ENCODE measurements around the gene IQCB1. TPM values are rescaled to one million over a fixed set of nuclear protein-coding genes. Genes with fewer than 3 reads are reported as not detected.

Gene IQCB1, protein sequence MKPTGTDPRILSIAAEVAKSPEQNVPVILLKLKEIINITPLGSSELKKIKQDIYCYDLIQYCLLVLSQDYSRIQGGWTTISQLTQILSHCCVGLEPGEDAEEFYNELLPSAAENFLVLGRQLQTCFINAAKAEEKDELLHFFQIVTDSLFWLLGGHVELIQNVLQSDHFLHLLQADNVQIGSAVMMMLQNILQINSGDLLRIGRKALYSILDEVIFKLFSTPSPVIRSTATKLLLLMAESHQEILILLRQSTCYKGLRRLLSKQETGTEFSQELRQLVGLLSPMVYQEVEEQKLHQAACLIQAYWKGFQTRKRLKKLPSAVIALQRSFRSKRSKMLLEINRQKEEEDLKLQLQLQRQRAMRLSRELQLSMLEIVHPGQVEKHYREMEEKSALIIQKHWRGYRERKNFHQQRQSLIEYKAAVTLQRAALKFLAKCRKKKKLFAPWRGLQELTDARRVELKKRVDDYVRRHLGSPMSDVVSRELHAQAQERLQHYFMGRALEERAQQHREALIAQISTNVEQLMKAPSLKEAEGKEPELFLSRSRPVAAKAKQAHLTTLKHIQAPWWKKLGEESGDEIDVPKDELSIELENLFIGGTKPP
- 10 to 100 TPM; 45.4 to 51.6 TPM for total RNA-seq

DNA sequence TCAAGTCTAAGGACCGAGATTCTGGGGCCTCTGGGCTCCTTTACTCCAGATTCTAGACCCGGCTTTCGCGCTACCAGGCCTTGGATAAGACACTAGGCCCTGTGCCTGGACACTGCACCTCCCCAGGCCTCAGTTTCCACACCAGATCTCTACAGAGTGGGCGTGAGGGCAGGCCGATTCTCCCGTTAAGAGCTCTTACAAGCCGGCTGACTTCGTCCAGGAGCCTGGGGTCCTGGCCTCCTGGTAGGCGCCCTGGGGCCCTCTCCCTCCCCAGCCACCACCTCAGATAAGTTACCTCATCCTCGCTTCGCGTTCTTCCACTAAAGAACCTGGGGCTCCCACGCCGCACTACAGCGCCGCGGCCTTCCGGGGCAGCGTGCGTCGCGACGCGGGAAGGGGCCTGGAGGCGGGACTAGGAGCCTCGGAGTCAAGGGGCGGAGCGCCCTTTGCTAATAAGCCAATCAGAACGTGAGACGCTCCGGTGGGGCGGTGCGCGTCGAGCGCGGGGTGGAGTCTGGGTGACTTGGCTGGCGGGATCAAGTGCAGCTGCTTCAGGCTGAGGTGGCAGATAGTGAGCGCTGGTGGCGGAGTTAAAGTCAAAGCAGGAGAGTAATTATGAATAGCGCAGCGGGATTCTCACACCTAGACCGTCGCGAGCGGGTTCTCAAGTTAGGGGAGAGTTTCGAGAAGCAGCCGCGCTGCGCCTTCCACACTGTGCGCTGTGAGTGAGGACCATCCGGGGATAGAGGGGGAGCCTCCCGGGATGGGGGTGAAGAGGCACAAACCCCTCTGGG lies at the start of gene IQCB1, which contains the start of gene EAF2:
TSS of gene IQCB1 (minus strand) at position 390 of the 794 bp plus-strand sequence. CDS start 6,100 bp downstream, outside the sequence.
TSS of gene EAF2 (plus strand) at position 539 of the 794 bp plus-strand sequence. CDS start at position 616, 77 bp downstream.
- Mint-ChIP-seq H3K4me1 (ENCODE audit: low read depth) (peaks cover 45% of the 10 kb centered on the region), H3K27me3 (no peaks in the 10 kb centered on the region), H3K9me3 (no peaks in the 10 kb centered on the region), H3K27ac (peak within 1 kb of the TSS; percentile 89), H3K36me3 (ENCODE audit: low read depth) (peaks cover 36% of the 10 kb centered on the region), H3K4me3 (peak within 1 kb of the TSS; percentile 85)
- TF ChIP-seq, protein P1, sequence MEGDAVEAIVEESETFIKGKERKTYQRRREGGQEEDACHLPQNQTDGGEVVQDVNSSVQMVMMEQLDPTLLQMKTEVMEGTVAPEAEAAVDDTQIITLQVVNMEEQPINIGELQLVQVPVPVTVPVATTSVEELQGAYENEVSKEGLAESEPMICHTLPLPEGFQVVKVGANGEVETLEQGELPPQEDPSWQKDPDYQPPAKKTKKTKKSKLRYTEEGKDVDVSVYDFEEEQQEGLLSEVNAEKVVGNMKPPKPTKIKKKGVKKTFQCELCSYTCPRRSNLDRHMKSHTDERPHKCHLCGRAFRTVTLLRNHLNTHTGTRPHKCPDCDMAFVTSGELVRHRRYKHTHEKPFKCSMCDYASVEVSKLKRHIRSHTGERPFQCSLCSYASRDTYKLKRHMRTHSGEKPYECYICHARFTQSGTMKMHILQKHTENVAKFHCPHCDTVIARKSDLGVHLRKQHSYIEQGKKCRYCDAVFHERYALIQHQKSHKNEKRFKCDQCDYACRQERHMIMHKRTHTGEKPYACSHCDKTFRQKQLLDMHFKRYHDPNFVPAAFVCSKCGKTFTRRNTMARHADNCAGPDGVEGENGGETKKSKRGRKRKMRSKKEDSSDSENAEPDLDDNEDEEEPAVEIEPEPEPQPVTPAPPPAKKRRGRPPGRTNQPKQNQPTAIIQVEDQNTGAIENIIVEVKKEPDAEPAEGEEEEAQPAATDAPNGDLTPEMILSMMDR (IDR thresholded peaks at IDR 0.05), result no peak
- CTCF ChIA-PET, result interaction anchor here (0.6 kb wide), 1 partner anchor 26 kb away, joined by 3 read pairs; no protein-coding TSS in a partner anchor
- DNase-seq, result peak; percentile 97
- intact Hi-C loops (cut with micrococcal nuclease), result loop anchor here (2.0 to 5.0 kb wide), 2 partner anchors 262 to 288 kb away; no protein-coding TSS in a partner anchor
- POLR2A ChIA-PET, result interaction anchor here (0.6 to 1.3 kb wide), 7 partner anchors 12 to 436 kb away, joined by 3 to 5 read pairs (median 3); partner anchors contain the start of gene POLQ
- ATAC-seq, result peak; percentile 99

DNA sequence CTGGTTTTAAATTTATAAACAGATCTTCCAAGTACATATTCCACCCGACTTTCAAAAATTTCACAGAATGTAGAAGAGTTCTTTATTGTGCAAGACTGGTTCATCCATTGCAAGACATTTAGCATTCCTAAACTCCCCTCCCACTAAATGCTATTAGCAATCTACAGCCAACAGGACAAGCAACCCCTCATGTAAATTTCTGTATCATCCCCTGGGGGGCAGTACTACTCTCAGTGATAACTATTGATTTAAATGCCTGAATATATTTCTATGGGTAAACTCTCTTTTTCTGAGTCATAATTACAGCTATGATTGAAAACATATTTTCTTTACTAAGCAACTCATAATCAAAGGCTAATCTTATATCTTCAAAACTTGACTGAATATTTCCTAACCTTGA lies 48.6 kb upstream of the IQCB1 start:
- DNase-seq, result peak; percentile 5
- no peak overlapping the region for H3K27ac Mint-ChIP-seq
- no peak overlapping the region for H3K4me3 Mint-ChIP-seq
- ChIA-PET CTCF (interaction anchor here (1.1 kb wide), 1 partner anchor 38 kb away, joined by 3 read pairs; no protein-coding TSS in a partner anchor), POLR2A (no interaction called here)
- no peaks in the 10 kb centered on the region for H3K27me3 Mint-ChIP-seq
- intact Hi-C loops (cut with micrococcal nuclease), result loop anchor here (10.0 kb wide), 1 partner anchor 211 kb away; no protein-coding TSS in a partner anchor
- peaks cover 2% of the 10 kb centered on the region for H3K36me3 Mint-ChIP-seq (ENCODE audit: low read depth)
- H3K4me1 Mint-ChIP-seq (ENCODE audit: low read depth), result no peaks in the 10 kb centered on the region
- TF ChIP-seq, protein P1 (IDR thresholded peaks at IDR 0.05), result peak; percentile 48
- no peaks in the 10 kb centered on the region for H3K9me3 Mint-ChIP-seq
- ATAC-seq, result no peak

DNA sequence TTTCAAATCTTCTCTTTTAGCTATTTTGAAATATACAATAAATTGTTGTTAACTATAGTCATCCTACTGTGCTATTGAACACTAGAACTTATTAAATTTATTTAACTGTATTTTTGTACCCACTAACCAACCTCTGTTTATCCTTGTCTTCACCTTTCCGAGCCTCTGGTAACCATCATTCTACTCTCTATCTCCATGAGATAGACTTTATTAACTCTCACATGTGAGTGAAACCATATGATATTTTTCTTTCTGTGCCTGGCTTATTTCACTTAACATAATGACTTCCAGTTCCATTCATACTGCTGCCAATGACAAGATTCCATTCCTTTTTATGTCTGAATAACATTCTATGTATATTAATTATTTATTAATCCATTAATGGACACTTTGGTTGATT lies 43.6 kb upstream of the IQCB1 start:
- CTCF ChIA-PET, result no interaction called here
- H3K27ac Mint-ChIP-seq, result no peak overlapping the region

DNA sequence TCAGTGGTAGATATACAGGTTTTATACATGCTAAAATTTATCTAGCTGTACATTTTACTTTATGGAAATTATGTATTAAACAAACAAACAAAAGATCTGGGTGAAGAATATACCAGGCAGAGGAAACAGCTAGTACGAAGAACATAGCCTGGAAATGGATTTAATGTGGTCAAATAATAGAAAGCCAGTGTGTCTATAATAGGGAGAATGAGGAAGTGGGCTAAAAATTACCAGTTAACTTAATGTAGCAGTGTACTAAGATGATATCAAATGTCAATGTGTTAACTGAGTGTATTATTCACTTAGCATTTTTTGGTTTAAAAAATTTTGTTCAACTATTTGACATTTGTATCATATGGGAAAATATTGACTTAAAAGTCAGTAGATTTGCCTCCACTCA lies 36.6 kb upstream of the IQCB1 start:
- H3K9me3 Mint-ChIP-seq, result no peaks in the 10 kb centered on the region
- no peak overlapping the region for H3K4me3 Mint-ChIP-seq
- peaks cover 6% of the 10 kb centered on the region for H3K4me1 Mint-ChIP-seq (ENCODE audit: low read depth)

More for the DNA sequence above, 43.6 kb upstream of the IQCB1 start:
- Mint-ChIP-seq H3K4me1 (ENCODE audit: low read depth) (no peaks in the 10 kb centered on the region), H3K27me3 (no peaks in the 10 kb centered on the region), H3K4me3 (no peak overlapping the region), H3K36me3 (ENCODE audit: low read depth) (peaks cover 5% of the 10 kb centered on the region), H3K9me3 (no peaks in the 10 kb centered on the region)
- TF ChIP-seq, protein P1 (IDR thresholded peaks at IDR 0.05), result no peak
- DNase-seq, result no peak
- intact Hi-C loops (cut with micrococcal nuclease), result no loop called here
- POLR2A ChIA-PET, result no interaction called here
- no peak for ATAC-seq

More for the DNA sequence above, 36.6 kb upstream of the IQCB1 start:
- TF ChIP-seq, protein P1 (IDR thresholded peaks at IDR 0.05), result no peak
- H3K27ac Mint-ChIP-seq, result no peak overlapping the region
- CTCF ChIA-PET, result no interaction called here
- no peaks in the 10 kb centered on the region for H3K27me3 Mint-ChIP-seq
- ATAC-seq, result no peak
- no peak for DNase-seq
- POLR2A ChIA-PET, result no interaction called here
- intact Hi-C loops (cut with micrococcal nuclease), result no loop called here
- peaks cover 10% of the 10 kb centered on the region for H3K36me3 Mint-ChIP-seq (ENCODE audit: low read depth)

All from activated CD8-positive, alpha-beta T cell treated with anti-CD3 and anti-CD28 coated beads for 36 hours (primary cell).